Naive thymus-derived CD4-positive, alpha-beta T cell (primary cell): ENCODE data around the gene SEBOX. TPM values are rescaled to one million over a fixed set of nuclear protein-coding genes. Genes with fewer than 3 reads are reported as not detected.

Source experiments
- ATAC-seq: fragments of 150-1000 bp; cut with Tn5 transposase; 2 replicates; pipeline ENCODE4 v1.10.0; 2021; ENCODE audit warnings: mild to moderate bottlenecking, moderate library complexity
- CTCF ChIA-PET: fragments of 350-600 bp; sonication (Branson Sonifier 250); formaldehyde crosslinking; loops from one replicate; lab custom pipeline; 2021; ENCODE audit warnings: antibody characterized with exemption; lab: Charles Lee
- POLR2A ChIA-PET: fragments of 350-600 bp; sonication (Branson Sonifier 250); formaldehyde crosslinking; loops from one replicate; lab custom pipeline; 2021; ENCODE audit warnings: antibody characterized with exemption, inconsistent platforms; lab: Charles Lee
- DNase-seq, 9 donors: peaks; one replicate each; pipeline versions ENCODE4 v3.0.0 to v3.0.0-alpha.2; 2020 to 2022; ENCODE audit warnings: mixed read lengths in 1 of 9
- H3K27ac ChIP-seq: one replicate; pipeline ENCODE4 v1.7.0; 2013; ENCODE audit warnings: mild to moderate bottlenecking, low read depth, low read length, moderate library complexity
- H3K27me3 ChIP-seq, 2 donors: one replicate each; pipeline ENCODE4 v1.7.0; 2013; ENCODE audit warnings: low read length in 2 of 2, mild to moderate bottlenecking in 2 of 2, moderate library complexity in 2 of 2; ENCODE audit not compliant: control insufficient read depth in 2 of 2, insufficient read depth in 2 of 2
- H3K36me3 ChIP-seq, 3 experiments: 1 replicate in 2 of 3; 2 replicates in 1 of 3; pipeline ENCODE4 v1.7.0; 2013; ENCODE audit warnings: low read length in 3 of 3, mild to moderate bottlenecking in 3 of 3, moderate library complexity in 1 of 3; ENCODE audit not compliant: insufficient read depth in 3 of 3, control insufficient read depth in 2 of 3
- H3K4me1 ChIP-seq, 2 donors: one replicate each; pipeline ENCODE4 v1.7.0; 2013; ENCODE audit warnings: low read length in 2 of 2, mild to moderate bottlenecking in 2 of 2, moderate library complexity in 1 of 2; ENCODE audit not compliant: control insufficient read depth in 2 of 2, insufficient read depth in 2 of 2
- H3K4me3 ChIP-seq: 2 replicates; pipeline ENCODE4 v1.7.0; 2013; ENCODE audit warnings: mild to moderate bottlenecking, low read length
- H3K9me3 ChIP-seq, 3 experiments: 1 replicate in 2 of 3; 2 replicates in 1 of 3; pipeline ENCODE4 v1.7.0; 2013; ENCODE audit warnings: low read length in 3 of 3; ENCODE audit not compliant: control insufficient read depth in 2 of 3
- H3K27ac Mint-ChIP-seq, 9 donors: one replicate each; pipeline ENCODE4 v1.8.0; 2020 to 2022; ENCODE audit warnings: mixed read lengths in 9 of 9, mild to moderate bottlenecking in 8 of 9, moderate library complexity in 5 of 9, inconsistent platforms in 2 of 9
- H3K27me3 Mint-ChIP-seq, 5 donors: one replicate each; pipeline ENCODE4 v1.8.0; 2021 to 2022; ENCODE audit warnings: mixed read lengths in 5 of 5, mild to moderate bottlenecking in 1 of 5
- H3K36me3 Mint-ChIP-seq, 5 donors: one replicate each; pipeline ENCODE4 v1.8.0; 2020 to 2022; ENCODE audit warnings: mixed read lengths in 5 of 5, mild to moderate bottlenecking in 3 of 5, inconsistent platforms in 1 of 5
- H3K4me1 Mint-ChIP-seq, 7 donors: one replicate each; pipeline ENCODE4 v1.8.0; 2020 to 2022; ENCODE audit warnings: mixed read lengths in 7 of 7, mild to moderate bottlenecking in 3 of 7, inconsistent platforms in 1 of 7
- H3K4me3 Mint-ChIP-seq, 10 donors: one replicate each; pipeline ENCODE4 v1.8.0; 2020 to 2022; ENCODE audit warnings: mild to moderate bottlenecking in 10 of 10, mixed read lengths in 10 of 10, moderate library complexity in 6 of 10, inconsistent platforms in 2 of 10
- H3K9me3 Mint-ChIP-seq, 11 donors: one replicate each; pipeline ENCODE4 v1.8.0; 2020 to 2022; ENCODE audit warnings: mixed read lengths in 11 of 11, mild to moderate bottlenecking in 4 of 11, inconsistent platforms in 1 of 11, moderate library complexity in 1 of 11
- intact Hi-C, 2 donors: fragments of 100-400 bp; cut with micrococcal nuclease; formaldehyde crosslinking; loops; one replicate each; pipeline ENCODE4 v1.15.1; 2023
- polyA plus RNA-seq, 2 donors: library from polyadenylated mRNA; unstranded; fragments of 300-500 nt; fragmentation: Illumina TruSeq; gene quantifications; one replicate each; pipeline ENCODE4 v1.2.3, GENCODE V29; 2021
- total RNA-seq, 6 experiments: library from RNA in 5 of 6; stranded (reverse) in 5 of 6; gene quantifications; 1 replicate in 5 of 6; 2 replicates in 1 of 6; pipeline ENCODE4 v1.2.3 and lab custom pipeline; 2021 to 2026

The SEBOX gene
- total and polyA plus RNA-seq, 7 experiments from 2014 or later = not detected

GRCh38 chr17:28317966-28318758 lies 46.8 kb downstream of the SEBOX start:
- ATAC-seq (no peak), DNase-seq (peak in 1 of 9 donors; percentile 41)
- H3K27me3 Mint-ChIP-seq = peaks cover 0 to 4% (median 0%) of the 10 kb centered on the region in 5 donors
- H3K27ac ChIP-seq = peak overlapping the region; percentile 23
- peak overlapping the region in 7 of 9 donors; percentile 37 to 90 (median 82) for H3K27ac Mint-ChIP-seq
- H3K4me1 ChIP-seq = peaks cover 11 to 12% of the 10 kb centered on the region in 2 donors
- no peaks in the 10 kb centered on the region for H3K27me3 ChIP-seq
- no peaks in the 10 kb centered on the region for H3K36me3 Mint-ChIP-seq
- H3K4me3 Mint-ChIP-seq = peak overlapping the region; percentile 77 to 97 (median 91)
- H3K36me3 ChIP-seq = no peaks in the 10 kb centered on the region
- ChIA-PET POLR2A (interaction anchor here (0.7 to 2.2 kb wide), 5 partner anchors 17 to 1026 kb away, joined by 3 to 6 read pairs (median 4); partner anchors contain the start of genes ALDOC, IFT20 and TNFAIP1), CTCF (interaction anchor here (0.9 kb wide), 1 partner anchor 66 kb away, joined by 3 read pairs; no protein-coding TSS in a partner anchor)
- H3K4me1 Mint-ChIP-seq = peaks cover 9 to 40% (median 21%) of the 10 kb centered on the region in 7 donors
- intact Hi-C loops = loop anchor here (2.0 to 10.0 kb wide), 4 partner anchors 423 to 635 kb away; partner anchors contain the start of gene LYRM9 (in 1 of the 2)
- H3K9me3 Mint-ChIP-seq = peaks cover 0 to 1% (median 0%) of the 10 kb centered on the region in 11 donors
- H3K4me3 ChIP-seq = peak overlapping the region; percentile 69
- no peaks in the 10 kb centered on the region for H3K9me3 ChIP-seq

GRCh38 chr17:28317099-28317965 lies 47.7 kb downstream of the SEBOX start:
- Mint-ChIP-seq H3K27me3 (peaks cover 0 to 6% (median 0%) of the 10 kb centered on the region in 5 donors), H3K4me3 (peak overlapping the region; percentile 77 to 97 (median 91)), H3K9me3 (peaks cover 0 to 1% (median 0%) of the 10 kb centered on the region in 11 donors), H3K27ac (peak overlapping the region in 2 of 9 donors; percentile 46 to 59), H3K36me3 (no peaks in the 10 kb centered on the region), H3K4me1 (peaks cover 9 to 33% (median 21%) of the 10 kb centered on the region in 7 donors)
- peaks cover 11 to 12% of the 10 kb centered on the region in 2 donors for H3K4me1 ChIP-seq
- POLR2A ChIA-PET = interaction anchor here (0.6 to 2.2 kb wide), 3 partner anchors 11 to 68 kb away, joined by 3 to 6 read pairs (median 4); partner anchors contain the start of genes IFT20 and TNFAIP1
- no peak overlapping the region for H3K27ac ChIP-seq
- DNase-seq (no peak), ATAC-seq (no peak)
- H3K4me3 ChIP-seq = no peak overlapping the region
- CTCF ChIA-PET = interaction anchor here (0.9 kb wide), 1 partner anchor 65 kb away, joined by 3 read pairs; no protein-coding TSS in a partner anchor
- no peaks in the 10 kb centered on the region for H3K9me3 ChIP-seq
- intact Hi-C loops = loop anchor here (5.0 to 10.0 kb wide), 2 partner anchors 423 to 510 kb away; partner anchors contain the start of gene LYRM9 (in 1 of the 2)
- no peaks in the 10 kb centered on the region for H3K36me3 ChIP-seq
- no peaks in the 10 kb centered on the region for H3K27me3 ChIP-seq

GRCh38 chr17:28315846-28316705 lies 48.9 kb downstream of the SEBOX start:
- H3K9me3 Mint-ChIP-seq = peaks cover 0 to 1% (median 0%) of the 10 kb centered on the region in 11 donors
- DNase-seq = no peak

GRCh38 chr17:28313841-28314240 lies 51.2 kb downstream of the SEBOX start:
- CTCF ChIA-PET = no interaction called here
- peaks cover 5 to 10% (median 7%) of the 10 kb centered on the region in 7 donors for H3K4me1 Mint-ChIP-seq
- H3K27me3 Mint-ChIP-seq = peaks cover 0 to 12% (median 0%) of the 10 kb centered on the region in 5 donors
- H3K36me3 Mint-ChIP-seq = peaks cover 0 to 4% (median 0%) of the 10 kb centered on the region in 5 donors
- POLR2A ChIA-PET = interaction anchor here (2.6 kb wide), 1 partner anchor 21 kb away, joined by 7 read pairs; the partner anchor contains the start of genes IFT20 and TNFAIP1
- H3K4me3 Mint-ChIP-seq = no peak overlapping the region
- H3K27ac ChIP-seq = no peak overlapping the region
- no peaks in the 10 kb centered on the region for H3K27me3 ChIP-seq
- H3K27ac Mint-ChIP-seq = no peak overlapping the region
- no peak for ATAC-seq
- H3K4me1 ChIP-seq = peaks cover 5 to 8% of the 10 kb centered on the region in 2 donors
- intact Hi-C loops = loop anchor here in 1 of 2 donors (10.0 kb wide), 1 partner anchor 419 kb away; the partner anchor contains the start of gene LYRM9
- H3K36me3 ChIP-seq = no peaks in the 10 kb centered on the region
- no peaks in the 10 kb centered on the region for H3K9me3 ChIP-seq
- H3K9me3 Mint-ChIP-seq = peaks cover 0 to 1% (median 0%) of the 10 kb centered on the region in 11 donors
- no peak for DNase-seq
- H3K4me3 ChIP-seq = no peak overlapping the region

More at GRCh38 chr17:28315846-28316705, 48.9 kb downstream of the SEBOX start:
- H3K27me3 ChIP-seq = no peaks in the 10 kb centered on the region
- no peak overlapping the region for H3K27ac ChIP-seq
- CTCF ChIA-PET = no interaction called here
- peaks cover 11 to 12% of the 10 kb centered on the region in 2 donors for H3K4me1 ChIP-seq
- no peaks in the 10 kb centered on the region for H3K36me3 ChIP-seq
- intact Hi-C loops = loop anchor here (5.0 to 10.0 kb wide), 2 partner anchors 421 to 509 kb away; partner anchors contain the start of gene LYRM9 (in 1 of the 2)
- ATAC-seq = no peak
- no peak overlapping the region for H3K4me3 ChIP-seq
- no peak overlapping the region for H3K27ac Mint-ChIP-seq
- H3K9me3 ChIP-seq = no peaks in the 10 kb centered on the region
- peaks cover 0 to 6% (median 0%) of the 10 kb centered on the region in 5 donors for H3K27me3 Mint-ChIP-seq
- POLR2A ChIA-PET = interaction anchor here (2.6 kb wide), 1 partner anchor 19 kb away, joined by 7 read pairs; the partner anchor contains the start of genes IFT20 and TNFAIP1
- no peaks in the 10 kb centered on the region for H3K36me3 Mint-ChIP-seq
- peaks cover 9 to 25% (median 21%) of the 10 kb centered on the region in 7 donors for H3K4me1 Mint-ChIP-seq
- peak overlapping the region in 1 of 10 donors; percentile 11 for H3K4me3 Mint-ChIP-seq
